H9 (cell line): ENCODE data around the gene GALNT15. TPM values are rescaled to one million over a fixed set of nuclear protein-coding genes. Genes with fewer than 3 reads are reported as not detected.

ENCODE experiments used
- DNase-seq: peaks from one replicate; pipeline ENCODE4 v3.0.0-alpha.2; 2017
- H2AFZ ChIP-seq: one replicate; pipeline ENCODE4 v1.6.1; 2013; ENCODE audit warnings: mild to moderate bottlenecking, low read length, control low read depth, moderate library complexity
- H2AK5ac ChIP-seq: 2 replicates; pipeline ENCODE4 v1.6.1; 2013; ENCODE audit warnings: low read length, control low read depth, mixed read lengths; ENCODE audit not compliant: insufficient read length
- H2BK120ac ChIP-seq: one replicate; pipeline ENCODE4 v1.6.1; 2013; ENCODE audit warnings: low read depth, mild to moderate bottlenecking, low read length, control low read depth, inconsistent platforms; ENCODE audit not compliant: poor library complexity, severe bottlenecking
- H2BK12ac ChIP-seq: 2 replicates; pipeline ENCODE4 v1.6.1; 2013; ENCODE audit warnings: low read length, control low read depth, mixed read lengths, low read depth; ENCODE audit not compliant: insufficient read length
- H2BK15ac ChIP-seq: 2 replicates; pipeline ENCODE4 v1.6.1; 2013; ENCODE audit warnings: low read depth, low read length, control low read depth
- H2BK20ac ChIP-seq: one replicate; pipeline ENCODE4 v1.6.1; 2013; ENCODE audit warnings: low read depth, mild to moderate bottlenecking, low read length, control low read depth, inconsistent platforms; ENCODE audit not compliant: poor library complexity, severe bottlenecking
- H2BK5ac ChIP-seq: 2 replicates; pipeline ENCODE4 v1.6.1; 2013; ENCODE audit warnings: low read length, control low read depth, mixed read lengths; ENCODE audit not compliant: insufficient read length
- H3K14ac ChIP-seq: 2 replicates; pipeline ENCODE4 v1.6.1; 2013; ENCODE audit warnings: low read length, control low read depth; ENCODE audit not compliant: insufficient read depth
- H3K18ac ChIP-seq: 2 replicates; pipeline ENCODE4 v1.6.1; 2013; ENCODE audit warnings: low read depth, mild to moderate bottlenecking, mixed read lengths, low read length, control low read depth; ENCODE audit not compliant: insufficient read length
- H3K23ac ChIP-seq: 2 replicates; pipeline ENCODE4 v1.6.1; 2013; ENCODE audit warnings: low read length, control low read depth, mixed read lengths, low read depth; ENCODE audit not compliant: insufficient read length
- H3K23me2 ChIP-seq: 2 replicates; pipeline ENCODE4 v1.6.1; 2013; ENCODE audit warnings: low read depth, mild to moderate bottlenecking, mixed read lengths, low read length, control low read depth; ENCODE audit not compliant: insufficient read length, poor library complexity, severe bottlenecking
- H3K27ac ChIP-seq: 2 replicates; pipeline ENCODE4 v1.5.1; 2013; ENCODE audit warnings: low read length, control low read depth, mixed read lengths, low read depth; ENCODE audit not compliant: insufficient read length
- H3K27me3 ChIP-seq: 2 replicates; pipeline ENCODE4 v1.6.1; 2013; ENCODE audit warnings: low read length, control low read depth, inconsistent platforms; ENCODE audit not compliant: insufficient read depth
- H3K4ac ChIP-seq: 2 replicates; pipeline ENCODE4 v1.6.1; 2013; ENCODE audit warnings: low read depth, mild to moderate bottlenecking, control low read depth, inconsistent platforms, low read length, moderate library complexity
- H3K4me1 ChIP-seq: 2 replicates; pipeline ENCODE4 v1.6.1; 2013; ENCODE audit warnings: low read length, control low read depth, inconsistent platforms; ENCODE audit not compliant: insufficient read depth
- H3K4me2 ChIP-seq: 2 replicates; pipeline ENCODE4 v1.6.1; 2013; ENCODE audit warnings: low read length, control low read depth, mixed read lengths; ENCODE audit not compliant: insufficient read length, insufficient read depth
- H3K56ac ChIP-seq: 2 replicates; pipeline ENCODE4 v1.6.1; 2013; ENCODE audit warnings: low read depth, mild to moderate bottlenecking, mixed read lengths, low read length, control low read depth; ENCODE audit not compliant: insufficient read length
- H3K79me1 ChIP-seq: 2 replicates; pipeline ENCODE4 v1.6.1; 2013; ENCODE audit warnings: low read depth, mild to moderate bottlenecking, moderate library complexity, low read length, control low read depth, inconsistent platforms; ENCODE audit not compliant: insufficient read depth, poor library complexity, severe bottlenecking
- H3K79me2 ChIP-seq: 2 replicates; pipeline ENCODE4 v1.6.1; 2013; ENCODE audit warnings: low read length, control low read depth, inconsistent platforms; ENCODE audit not compliant: insufficient read depth
- H3K9ac ChIP-seq: 2 replicates; pipeline ENCODE4 v1.6.1; 2013; ENCODE audit warnings: low read length, control low read depth, mixed read lengths; ENCODE audit not compliant: insufficient read length; ENCODE audit errors: extremely low read depth
- H3K9me3 ChIP-seq: one replicate; pipeline ENCODE4 v1.6.1; 2013; ENCODE audit warnings: low read depth, low read length, inconsistent platforms; ENCODE audit not compliant: control insufficient read depth
- H3T11ph ChIP-seq: one replicate; pipeline ENCODE4 v1.6.1; 2013; ENCODE audit warnings: mild to moderate bottlenecking, low read length, control low read depth, inconsistent platforms
- H4K20me1 ChIP-seq: one replicate; pipeline ENCODE4 v1.6.1; 2013; ENCODE audit not compliant: control insufficient read depth, insufficient read length, insufficient read depth
- H4K5ac ChIP-seq: 2 replicates; pipeline ENCODE4 v1.6.1; 2013; ENCODE audit warnings: low read depth, mild to moderate bottlenecking, mixed read lengths, low read length, control low read depth; ENCODE audit not compliant: insufficient read length
- H4K8ac ChIP-seq: replicated peaks from 2 replicates; pipeline ENCODE4 v1.6.1; 2013; ENCODE audit warnings: low read length, control low read depth, mixed read lengths, low read depth; ENCODE audit not compliant: insufficient read length
- H4K91ac ChIP-seq: 2 replicates; pipeline ENCODE4 v1.6.1; 2013; ENCODE audit warnings: low read depth, mild to moderate bottlenecking, moderate library complexity, mixed read lengths, low read length, control low read depth; ENCODE audit not compliant: insufficient read length
- H3K27ac Mint-ChIP-seq, 3 experiments: 2 replicates in 2 of 3; 3 replicates in 1 of 3; pipeline ENCODE4 v1.8.0; 2020 to 2021; ENCODE audit warnings: mixed read lengths in 3 of 3, mild to moderate bottlenecking in 1 of 3, moderate library complexity in 1 of 3
- H3K27me3 Mint-ChIP-seq: 2 replicates; pipeline ENCODE4 v1.8.0; 2021; ENCODE audit warnings: low read depth, mild to moderate bottlenecking, moderate library complexity, mixed read lengths
- H3K36me3 Mint-ChIP-seq, 3 experiments: 2 replicates in 2 of 3; 3 replicates in 1 of 3; pipeline ENCODE4 v1.8.0; 2020 to 2021; ENCODE audit warnings: low read depth in 3 of 3, mixed read lengths in 3 of 3; ENCODE audit not compliant: insufficient read depth in 1 of 3
- H3K4me1 Mint-ChIP-seq, 2 experiments: 2 replicates each; pipeline ENCODE4 v1.8.0; 2020; ENCODE audit warnings: mixed read lengths in 2 of 2
- H3K4me3 Mint-ChIP-seq, 2 experiments: 2 replicates in 1 of 2; 3 replicates in 1 of 2; pipeline ENCODE4 v1.8.0; 2020 to 2021; ENCODE audit warnings: mild to moderate bottlenecking in 2 of 2, mixed read lengths in 2 of 2, moderate library complexity in 1 of 2
- H3K9me3 Mint-ChIP-seq, 2 experiments: 2 replicates in 1 of 2; 3 replicates in 1 of 2; pipeline ENCODE4 v1.8.0; 2020; ENCODE audit warnings: mild to moderate bottlenecking in 2 of 2, mixed read lengths in 2 of 2, moderate library complexity in 1 of 2
- WGBS: extraction: QIAGEN DNeasy Blood & Tissue Kit; methylation state at CpG from one replicate; pipeline ENCODE4 v1.1.7; 2013; ENCODE audit warnings: missing lambda C conversion rate, low lambda C conversion rate, mixed read lengths; ENCODE audit not compliant: insufficient read length; ENCODE audit errors: extremely low coverage; 5-methylcytosine and 5-hydroxymethylcytosine counted together
- total RNA-seq: library from RNA; stranded (reverse); gene quantifications from 2 replicates; pipeline ENCODE4 v1.2.1, GENCODE V29; 2021
- TF ChIP-seq, protein P1 (sequence below): fragments of 200-600 bp; sonication (generic); conservative IDR thresholded peaks from 3 replicates; pipeline ENCODE4 v1.8.0; 2021; ENCODE audit warnings: antibody characterized with exemption, mild to moderate bottlenecking

The GALNT15 gene
- total RNA-seq, 1 experiment from 2014 or later, result 0.04 TPM

DNA sequence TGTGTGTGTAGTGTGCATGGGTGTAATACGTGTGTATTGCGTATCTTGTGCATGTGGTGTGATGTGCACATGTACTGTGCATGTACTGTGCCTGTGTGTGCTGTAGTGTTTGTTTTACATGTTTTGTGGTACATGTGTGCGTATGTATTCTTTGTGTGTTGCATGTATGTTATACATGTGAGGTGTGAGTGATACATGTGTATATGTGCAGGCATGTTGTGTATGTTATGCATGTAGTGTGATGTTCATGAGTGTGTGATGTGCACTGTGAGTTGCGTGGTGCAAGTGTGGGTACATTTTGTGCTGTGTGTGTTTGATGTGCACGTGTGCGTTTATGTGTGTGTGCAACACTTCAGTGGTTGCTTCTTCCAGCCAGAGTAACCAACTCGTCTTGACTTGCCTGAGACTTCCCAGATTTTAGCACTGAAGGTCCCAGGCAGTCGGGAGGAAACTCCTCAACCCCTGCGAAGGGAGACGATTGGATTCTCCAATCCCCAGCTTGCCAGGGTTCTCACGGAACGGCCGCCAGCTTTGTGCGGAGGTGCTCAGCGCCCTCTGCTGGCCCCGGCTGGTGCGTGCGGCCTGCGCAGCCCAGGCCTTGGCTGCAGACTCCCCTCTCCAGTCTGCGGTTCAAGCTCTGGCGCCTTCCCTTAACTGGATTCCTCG, 3.6 kb downstream of the GALNT15 start:
- Mint-ChIP-seq H3K4me1 (peaks cover 12 to 23% of the 10 kb centered on the region in 2 experiments), H3K27me3 (peaks cover 25% of the 10 kb centered on the region)

More for the DNA sequence above, 3.6 kb downstream of the GALNT15 start:
- Histone ChIP-seq H3K4me2 (no peak overlapping the region), H2BK12ac (no peak overlapping the region), H3K27ac (no peak overlapping the region), H3K23me2 (no peaks in the 10 kb centered on the region), H2BK120ac (no peak overlapping the region), H3K56ac (no peak overlapping the region), H3K9ac (no peak overlapping the region), H3K14ac (no peak overlapping the region), H3K4me1 (no peaks in the 10 kb centered on the region), H3K4ac (no peak overlapping the region), H2AK5ac (no peak overlapping the region), H3T11ph (no peak overlapping the region), H4K8ac (peak overlapping the region; percentile 8), H3K23ac (no peak overlapping the region), H4K20me1 (no peaks in the 10 kb centered on the region), H2BK5ac (no peak overlapping the region), H2BK20ac (no peak overlapping the region), H4K5ac (no peak overlapping the region), H2BK15ac (no peak overlapping the region), H2AFZ (no peak overlapping the region), H3K79me1 (no peaks in the 10 kb centered on the region), H3K9me3 (no peaks in the 10 kb centered on the region), H3K79me2 (no peaks in the 10 kb centered on the region), H3K18ac (no peak overlapping the region), H3K27me3 (no peaks in the 10 kb centered on the region), H4K91ac (no peak overlapping the region)
- Mint-ChIP-seq H3K9me3 (no peaks in the 10 kb centered on the region), H3K4me3 (no peak overlapping the region), H3K36me3 (no peaks in the 10 kb centered on the region; a peak in 1 of 7 replicates), H3K27ac (no peak overlapping the region)
- WGBS, result no CpG with 5 or more reads among the region's 22 CpGs
- DNase-seq, result peak; percentile 89
- TF ChIP-seq, protein P1, sequence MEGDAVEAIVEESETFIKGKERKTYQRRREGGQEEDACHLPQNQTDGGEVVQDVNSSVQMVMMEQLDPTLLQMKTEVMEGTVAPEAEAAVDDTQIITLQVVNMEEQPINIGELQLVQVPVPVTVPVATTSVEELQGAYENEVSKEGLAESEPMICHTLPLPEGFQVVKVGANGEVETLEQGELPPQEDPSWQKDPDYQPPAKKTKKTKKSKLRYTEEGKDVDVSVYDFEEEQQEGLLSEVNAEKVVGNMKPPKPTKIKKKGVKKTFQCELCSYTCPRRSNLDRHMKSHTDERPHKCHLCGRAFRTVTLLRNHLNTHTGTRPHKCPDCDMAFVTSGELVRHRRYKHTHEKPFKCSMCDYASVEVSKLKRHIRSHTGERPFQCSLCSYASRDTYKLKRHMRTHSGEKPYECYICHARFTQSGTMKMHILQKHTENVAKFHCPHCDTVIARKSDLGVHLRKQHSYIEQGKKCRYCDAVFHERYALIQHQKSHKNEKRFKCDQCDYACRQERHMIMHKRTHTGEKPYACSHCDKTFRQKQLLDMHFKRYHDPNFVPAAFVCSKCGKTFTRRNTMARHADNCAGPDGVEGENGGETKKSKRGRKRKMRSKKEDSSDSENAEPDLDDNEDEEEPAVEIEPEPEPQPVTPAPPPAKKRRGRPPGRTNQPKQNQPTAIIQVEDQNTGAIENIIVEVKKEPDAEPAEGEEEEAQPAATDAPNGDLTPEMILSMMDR, result peak; percentile 97
